H1 (cell line): Measurements from ENCODE around the gene SORCS3. TPM values are rescaled to one million over a fixed set of nuclear protein-coding genes. Genes with fewer than 3 reads are reported as not detected.

Source experiments
- CTCF ChIA-PET: fragments of 300-600 bp; sonication (Branson Sonifier 250); formaldehyde crosslinking; loops from one replicate; lab custom pipeline; 2021; ENCODE audit not compliant: partially characterized antibody; lab: Charles Lee
- POLR2A ChIA-PET: fragments of 300-600 bp; sonication (Branson Sonifier 250); formaldehyde crosslinking; loops from one replicate; lab custom pipeline; 2021; ENCODE audit warnings: inconsistent platforms; ENCODE audit not compliant: partially characterized antibody; lab: Charles Lee
- DNase-seq, 2 experiments: peaks; one replicate each; pipeline versions ENCODE4 v3.0.0 to v3.0.0-alpha.2; 2010 to 2022; ENCODE audit warnings: low spot score in 2 of 2, low read depth in 1 of 2, mixed read lengths in 1 of 2
- FAIRE-seq: peaks from 2 replicates; lab custom pipeline; 2011; peaks lifted over from hg19 to GRCh38; lab: Jason Lieb, UNC
- H2AFZ ChIP-seq: 2 replicates; pipeline ENCODE4 v1.8.1; 2012; ENCODE audit warnings: low read length, inconsistent platforms
- H2AK5ac ChIP-seq: 2 replicates; pipeline ENCODE4 v1.6.1; 2013; ENCODE audit warnings: low read depth, low read length
- H2BK120ac ChIP-seq: replicated peaks from 2 replicates; pipeline ENCODE3; 2013; ENCODE audit warnings: low read depth, low read length, inconsistent platforms
- H2BK12ac ChIP-seq: 2 replicates; pipeline ENCODE4 v1.6.1; 2013; ENCODE audit warnings: low read depth, low read length
- H2BK15ac ChIP-seq: 2 replicates; pipeline ENCODE4 v1.6.1; 2013; ENCODE audit warnings: low read length
- H2BK20ac ChIP-seq: 2 replicates; pipeline ENCODE4 v1.6.1; 2013; ENCODE audit warnings: low read length
- H2BK5ac ChIP-seq: 2 replicates; pipeline ENCODE4 v1.6.1; 2013; ENCODE audit warnings: low read depth, low read length
- H3K14ac ChIP-seq: 2 replicates; pipeline ENCODE4 v1.6.1; 2013; ENCODE audit warnings: inconsistent platforms; ENCODE audit not compliant: insufficient read length
- H3K18ac ChIP-seq: 2 replicates; pipeline ENCODE4 v1.6.1; 2013; ENCODE audit warnings: low read length; ENCODE audit errors: extremely low read depth
- H3K23ac ChIP-seq: 2 replicates; pipeline ENCODE4 v1.6.1; 2013; ENCODE audit warnings: inconsistent platforms; ENCODE audit not compliant: insufficient read length
- H3K23me2 ChIP-seq: 2 replicates; pipeline ENCODE4 v1.6.1; 2013; ENCODE audit warnings: low read depth, low read length
- H3K27ac ChIP-seq: 2 replicates; pipeline ENCODE4 v1.6.1; 2011; ENCODE audit warnings: low read depth, low read length, inconsistent platforms
- H3K27me3 ChIP-seq, 4 experiments: replicated peaks in 1 of 4; 1 replicate in 1 of 4; 2 replicates in 3 of 4; pipeline versions ENCODE4 v1.6.1 to v1.8.1; 2011 to 2013; ENCODE audit warnings: low read length in 3 of 4, mild to moderate bottlenecking in 3 of 4, inconsistent platforms in 2 of 4, mixed read lengths in 2 of 4, moderate library complexity in 1 of 4; ENCODE audit not compliant: control insufficient read depth in 3 of 4, insufficient read depth in 3 of 4; ENCODE audit errors: extremely low read depth in 1 of 4
- H3K36me3 ChIP-seq, 4 experiments: 2 replicates each; pipeline versions ENCODE4 v1.6.1 to v1.8.1; 2011 to 2013; ENCODE audit warnings: mild to moderate bottlenecking in 4 of 4, low read length in 3 of 4, moderate library complexity in 2 of 4, control low read depth in 1 of 4, inconsistent platforms in 1 of 4; ENCODE audit not compliant: insufficient read depth in 4 of 4, control insufficient read depth in 2 of 4
- H3K4ac ChIP-seq: replicated peaks from 2 replicates; pipeline ENCODE3; 2013; ENCODE audit warnings: low read length, low read depth, mixed read lengths, inconsistent platforms; ENCODE audit not compliant: insufficient read length
- H3K4me1 ChIP-seq, 4 experiments: replicated peaks in 1 of 4; 1 replicate in 1 of 4; 2 replicates in 3 of 4; pipeline versions ENCODE4 v1.6.1 to v1.8.1; 2011 to 2013; ENCODE audit warnings: low read length in 3 of 4, inconsistent platforms in 2 of 4, mixed read lengths in 1 of 4; ENCODE audit not compliant: insufficient read depth in 4 of 4, control insufficient read depth in 3 of 4
- H3K4me2 ChIP-seq, 2 experiments: 2 replicates each; pipeline versions ENCODE4 v1.6.1 to v1.8.1; 2011 to 2013; ENCODE audit warnings: low read depth in 2 of 2, low read length in 2 of 2, control low read depth in 1 of 2, inconsistent platforms in 1 of 2, mild to moderate bottlenecking in 1 of 2; ENCODE audit not compliant: insufficient read depth in 1 of 2
- H3K4me3 ChIP-seq, 4 experiments: fragments of 200-600, 300-600 bp in 1 of 4; sonication (generic), shearing (Covaris generic), sonication (Bioruptor Twin) in 1 of 4; 2 replicates each; pipeline versions ENCODE4 v1.5.1 to v1.8.1; 2011 to 2016; ENCODE audit warnings: low read length in 4 of 4, low read depth in 3 of 4, control low read depth in 2 of 4, inconsistent platforms in 2 of 4, mild to moderate bottlenecking in 2 of 4, mixed read lengths in 1 of 4, moderate library complexity in 1 of 4; ENCODE audit not compliant: insufficient read depth in 2 of 4; ENCODE audit errors: extremely low read depth in 1 of 4
- H3K56ac ChIP-seq: replicated peaks from 2 replicates; pipeline ENCODE3; 2013; ENCODE audit warnings: low read depth, mild to moderate bottlenecking, mixed read lengths, low read length, inconsistent platforms; ENCODE audit not compliant: insufficient read length
- H3K79me1 ChIP-seq: 2 replicates; pipeline ENCODE4 v1.6.1; 2013; ENCODE audit warnings: low read depth, low read length, control low read depth
- H3K79me2 ChIP-seq, 2 experiments: 2 replicates each; pipeline versions ENCODE4 v1.6.1 to v1.8.1; 2012 to 2013; ENCODE audit warnings: low read length in 2 of 2, mild to moderate bottlenecking in 2 of 2, inconsistent platforms in 1 of 2; ENCODE audit not compliant: insufficient read depth in 2 of 2, control insufficient read depth in 1 of 2
- H3K9ac ChIP-seq, 4 experiments: replicated peaks in 1 of 4; 1 replicate in 1 of 4; 2 replicates in 3 of 4; pipeline versions ENCODE4 v1.6.1 to v1.8.1; 2011 to 2013; ENCODE audit warnings: low read depth in 3 of 4, low read length in 3 of 4, control low read depth in 2 of 4, mild to moderate bottlenecking in 2 of 4, moderate library complexity in 2 of 4, inconsistent platforms in 1 of 4; ENCODE audit errors: extremely low read depth in 1 of 4
- H3K9me3 ChIP-seq, 2 experiments: 2 replicates each; pipeline versions ENCODE4 v1.6.1 to v1.8.1; 2012 to 2013; ENCODE audit warnings: mild to moderate bottlenecking in 2 of 2, moderate library complexity in 2 of 2, control low read depth in 1 of 2, inconsistent platforms in 1 of 2, low read depth in 1 of 2, low read length in 1 of 2, mixed read lengths in 1 of 2; ENCODE audit not compliant: insufficient read depth in 2 of 2
- H4K20me1 ChIP-seq, 2 experiments: replicated peaks in 1 of 2; 2 replicates each; pipeline versions ENCODE3 to v1.8.1; 2011 to 2013; ENCODE audit warnings: inconsistent platforms in 2 of 2, low read length in 2 of 2, mild to moderate bottlenecking in 1 of 2; ENCODE audit not compliant: insufficient read depth in 2 of 2, control insufficient read depth in 1 of 2
- H4K5ac ChIP-seq: 2 replicates; pipeline ENCODE4 v1.6.1; 2013; ENCODE audit warnings: low read length, low read depth, mixed read lengths, inconsistent platforms; ENCODE audit not compliant: insufficient read length
- H4K8ac ChIP-seq: 2 replicates; pipeline ENCODE4 v1.8.0; 2013; ENCODE audit warnings: mild to moderate bottlenecking, moderate library complexity, low read length, inconsistent platforms; ENCODE audit not compliant: insufficient read depth; ENCODE audit errors: extremely low read depth
- H4K91ac ChIP-seq: replicated peaks from 2 replicates; pipeline ENCODE3; 2013; ENCODE audit warnings: low read length, mixed read lengths, inconsistent platforms; ENCODE audit not compliant: insufficient read length
- FOSL1 ChIP-seq: IDR thresholded peaks from 2 replicates; pipeline ENCODE4 v1.6.1; 2011; ENCODE audit warnings: mild to moderate bottlenecking, low read depth, low read length, moderate library complexity; ENCODE audit not compliant: insufficient read depth
- GTF2F1 ChIP-seq: IDR thresholded peaks from 2 replicates; pipeline ENCODE4 v1.6.1; 2012; ENCODE audit warnings: low read depth, low read length, improper control_type of control experiment, borderline replicate concordance
- NANOG ChIP-seq: IDR thresholded peaks from 2 replicates; pipeline ENCODE4 v1.6.1; 2011; ENCODE audit warnings: low read length, low read depth, mild to moderate bottlenecking, inconsistent platforms; ENCODE audit not compliant: insufficient read depth, poor library complexity, severe bottlenecking
- POU5F1 ChIP-seq: IDR thresholded peaks from 2 replicates; pipeline ENCODE4 v1.6.1; 2011; ENCODE audit warnings: low read depth, mild to moderate bottlenecking, low read length, moderate library complexity
- RFX5 ChIP-seq: IDR thresholded peaks from 2 replicates; pipeline ENCODE4 v1.6.1; 2011; ENCODE audit warnings: low read depth, low read length, improper control_type of control experiment, borderline replicate concordance
- SAP30 ChIP-seq: fragments of 300-600 bp; sonication (generic); IDR thresholded peaks from 2 replicates; pipeline ENCODE4 v1.7.1; 2012; ENCODE audit warnings: low read length, moderate library complexity, mild to moderate bottlenecking, inconsistent platforms; ENCODE audit not compliant: insufficient read depth, insufficient replicate concordance
- WGBS, 2 experiments: shearing (Covaris generic) in 1 of 2; methylation state at CpG; one replicate each; pipeline versions ENCODE4 v1.1.6 to v1.1.7; 2013 to 2015; ENCODE audit warnings: low lambda C conversion rate in 2 of 2, mixed read lengths in 2 of 2, inconsistent platforms in 1 of 2, low coverage in 1 of 2, missing lambda C conversion rate in 1 of 2; ENCODE audit not compliant: insufficient replicate concordance in 2 of 2, insufficient coverage in 1 of 2, insufficient read length in 1 of 2; ENCODE audit errors: extremely low coverage in 1 of 2, missing lambda C conversion rate in 1 of 2; 5-methylcytosine and 5-hydroxymethylcytosine counted together
- polyA plus RNA-seq, 7 experiments: library from polyadenylated mRNA; depleted of rRNA in 3 of 7; stranded (reverse) in 5 of 7; unstranded in 2 of 7; fragments of >200 nt in 5 of 7; fragments of 200-250 nt in 2 of 7; gene quantifications; 1 replicate in 5 of 7; 2 replicates in 1 of 7; 4 replicates in 1 of 7; pipeline versions ENCODE4 v1.2.1 to v1.2.3, GENCODE V29; 2011 to 2013; ENCODE audit warnings: missing spikeins in 2 of 7, mixed read lengths in 2 of 7
- total RNA-seq: library from RNA; stranded (reverse); fragmentation: NEBNext Ultra II Directional; extraction: Animal tissue kit (Norgen Biotek cat#: 25700); gene quantifications from 2 replicates; pipeline ENCODE4 v1.2.1, GENCODE V29; 2021
- TF ChIP-seq, protein P1 (sequence below): IDR thresholded peaks from 2 replicates; pipeline ENCODE4 v1.6.1; 2011; ENCODE audit warnings: low read length, improper control_type of control experiment
- TF ChIP-seq, protein P2 (sequence below): IDR thresholded peaks from 2 replicates; pipeline ENCODE4 v1.6.1; 2012; ENCODE audit warnings: inconsistent platforms

SORCS3 gene
- total and polyA plus RNA-seq, 2 of the 8 experiments (the other 6 are each of a cell fraction or from before 2014, with no cell fraction given), result 0.26 to 0.88 TPM

DNA sequence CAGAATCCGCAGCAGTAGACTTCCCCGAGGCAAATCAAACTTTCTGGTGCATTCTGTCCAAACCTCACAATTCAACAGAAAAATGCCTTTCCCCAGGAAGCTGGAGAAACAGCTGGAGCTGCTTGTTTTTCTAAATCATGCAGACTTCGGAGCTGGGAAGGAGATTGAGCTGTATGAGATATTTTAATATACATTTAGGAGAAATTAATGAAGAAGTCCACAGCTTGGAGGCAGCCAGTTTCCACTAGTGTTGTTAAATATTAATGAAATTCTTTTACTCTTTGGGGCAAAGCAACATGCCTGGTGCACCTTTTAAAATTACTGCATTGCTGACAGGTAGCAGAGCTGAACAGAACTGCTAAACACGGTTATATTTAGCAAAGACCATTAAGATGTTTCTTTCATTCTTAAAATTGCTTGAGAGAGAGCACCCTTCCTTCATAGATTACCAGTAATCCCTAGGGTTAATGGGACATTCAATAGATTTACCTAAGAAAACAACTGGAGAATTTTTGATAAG is 566.4 kb downstream of the SORCS3 start:
- no peaks in the 10 kb centered on the region for H3K23me2 ChIP-seq
- no peak overlapping the region for H3K4ac ChIP-seq
- no peak for DNase-seq
- H3K36me3 ChIP-seq, result no peaks in the 10 kb centered on the region
- no peak overlapping the region for H3K27ac ChIP-seq
- H3K9me3 ChIP-seq, result no peaks in the 10 kb centered on the region
- CTCF ChIA-PET, result no interaction called here
- H2BK12ac ChIP-seq, result no peak overlapping the region
- H3K27me3 ChIP-seq, result no peaks in the 10 kb centered on the region
- H4K8ac ChIP-seq, result no peak overlapping the region
- H3K14ac ChIP-seq, result no peak overlapping the region
- H2BK15ac ChIP-seq, result no peak overlapping the region
- no peaks in the 10 kb centered on the region for H3K79me1 ChIP-seq
- no peak overlapping the region for H2BK5ac ChIP-seq
- no peak overlapping the region for H3K23ac ChIP-seq
- H4K20me1 ChIP-seq, result no peaks in the 10 kb centered on the region
- H3K4me1 ChIP-seq, result no peaks in the 10 kb centered on the region
- H3K4me3 ChIP-seq, result no peak overlapping the region
- H2BK20ac ChIP-seq, result no peak overlapping the region
- TF ChIP-seq, protein P1, sequence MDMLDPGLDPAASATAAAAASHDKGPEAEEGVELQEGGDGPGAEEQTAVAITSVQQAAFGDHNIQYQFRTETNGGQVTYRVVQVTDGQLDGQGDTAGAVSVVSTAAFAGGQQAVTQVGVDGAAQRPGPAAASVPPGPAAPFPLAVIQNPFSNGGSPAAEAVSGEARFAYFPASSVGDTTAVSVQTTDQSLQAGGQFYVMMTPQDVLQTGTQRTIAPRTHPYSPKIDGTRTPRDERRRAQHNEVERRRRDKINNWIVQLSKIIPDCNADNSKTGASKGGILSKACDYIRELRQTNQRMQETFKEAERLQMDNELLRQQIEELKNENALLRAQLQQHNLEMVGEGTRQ, result no peak
- no peak for TF ChIP-seq GTF2F1
- TF ChIP-seq RFX5, result no peak
- TF ChIP-seq, protein P2, sequence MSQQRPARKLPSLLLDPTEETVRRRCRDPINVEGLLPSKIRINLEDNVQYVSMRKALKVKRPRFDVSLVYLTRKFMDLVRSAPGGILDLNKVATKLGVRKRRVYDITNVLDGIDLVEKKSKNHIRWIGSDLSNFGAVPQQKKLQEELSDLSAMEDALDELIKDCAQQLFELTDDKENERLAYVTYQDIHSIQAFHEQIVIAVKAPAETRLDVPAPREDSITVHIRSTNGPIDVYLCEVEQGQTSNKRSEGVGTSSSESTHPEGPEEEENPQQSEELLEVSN, result no peak
- no peak for TF ChIP-seq POU5F1
- TF ChIP-seq NANOG, result no peak
- TF ChIP-seq SAP30, result no peak
- no peak for TF ChIP-seq FOSL1
- TF ChIP-seq, all 59 proteins: peak for 0
- Histone ChIP-seq H3K9ac (no peak overlapping the region), H2AFZ (no peak overlapping the region), H3K4me2 (no peak overlapping the region), H2AK5ac (no peak overlapping the region), H4K91ac (no peak overlapping the region), H3K56ac (no peak overlapping the region), H3K18ac (no peak overlapping the region), H4K5ac (no peak overlapping the region), H3K79me2 (no peaks in the 10 kb centered on the region), H2BK120ac (no peak overlapping the region)
- no peak for FAIRE-seq
- POLR2A ChIA-PET, result no interaction called here
- 96% methylated on average over 4 of the region's 4 CpGs; no CpG with 5 or more reads in 1 of the 2 experiments for WGBS, 2 experiments
